MCF 10A (cell line): ENCODE data around the gene FCRL1. TPM values are rescaled to one million over a fixed set of nuclear protein-coding genes. Genes with fewer than 3 reads are reported as not detected.

Experiments
- BruUV-seq: library from RNA; stranded (reverse); fragments of 400-500 nt; replicated peaks from 2 replicates; lab custom pipeline; 2021; lab: Mats Ljungman, UMichigan
- CTCF ChIA-PET: fragments of 300-600 bp; sonication (Branson Sonifier 250); formaldehyde crosslinking; extraction: SDS; loops from one replicate; lab custom pipeline; 2021; ENCODE audit warnings: antibody characterized with exemption, inconsistent platforms; lab: Yijun Ruan, JAX
- POLR2A ChIA-PET: fragments of 300-600, 350-650 bp; sonication (Branson Sonifier 250); formaldehyde crosslinking; extraction: SDS; loops from one replicate; lab custom pipeline; 2020; ENCODE audit warnings: antibody characterized with exemption, inconsistent platforms; lab: Yijun Ruan, JAX
- DNase-seq: peaks from one replicate; pipeline ENCODE4 v3.0.0-alpha.2; 2018; ENCODE audit not compliant: unreplicated experiment
- H3K27ac Mint-ChIP-seq: one replicate; pipeline ENCODE4 v1.8.0; 2022; ENCODE audit warnings: mild to moderate bottlenecking, low read depth, mixed read lengths; ENCODE audit not compliant: unreplicated experiment
- H3K27me3 Mint-ChIP-seq: one replicate; pipeline ENCODE4 v1.8.0; 2022; ENCODE audit warnings: mixed read lengths; ENCODE audit not compliant: insufficient read depth, unreplicated experiment
- H3K36me3 Mint-ChIP-seq: one replicate; pipeline ENCODE4 v1.8.0; 2022; ENCODE audit warnings: mild to moderate bottlenecking, moderate library complexity, mixed read lengths; ENCODE audit not compliant: insufficient read depth, unreplicated experiment
- H3K4me1 Mint-ChIP-seq: one replicate; pipeline ENCODE4 v1.8.0; 2022; ENCODE audit warnings: mixed read lengths; ENCODE audit not compliant: insufficient read depth, unreplicated experiment
- H3K4me3 Mint-ChIP-seq: one replicate; pipeline ENCODE4 v1.8.0; 2022; ENCODE audit warnings: mild to moderate bottlenecking, moderate library complexity, mixed read lengths; ENCODE audit not compliant: unreplicated experiment
- H3K9me3 Mint-ChIP-seq: one replicate; pipeline ENCODE4 v1.8.0; 2022; ENCODE audit warnings: mixed read lengths; ENCODE audit not compliant: unreplicated experiment
- CTCF ChIP-seq: fragments of 200-600 bp; IDR thresholded peaks from one replicate; pipeline ENCODE4 v1.8.0; 2022; ENCODE audit warnings: antibody characterized with exemption, mild to moderate bottlenecking; ENCODE audit not compliant: unreplicated experiment
- intact Hi-C: fragments of 100-400 bp; cut with micrococcal nuclease; formaldehyde crosslinking; loops from 2 replicates; pipeline ENCODE4 v1.14.1; 2022
- total RNA-seq: library from RNA; stranded (reverse); gene quantifications from 2 replicates; pipeline ENCODE4 v1.2.3, GENCODE V29; 2022

FCRL1 gene
- total RNA-seq, 1 experiment from 2014 or later: not detected

GRCh38 chr1:157748262-157748817 is 71.6 kb downstream of the FCRL1 start:
- intact Hi-C loops: no loop called here
- no peak for TF ChIP-seq CTCF
- H3K27me3 Mint-ChIP-seq: peaks cover 21% of the 10 kb centered on the region
- no peak overlapping the region for H3K27ac Mint-ChIP-seq
- ChIA-PET CTCF (interaction anchor here (1.0 kb wide), 1 partner anchor 199 kb away, joined by 3 read pairs; no protein-coding TSS in a partner anchor), POLR2A (no interaction called here)
- H3K4me3 Mint-ChIP-seq: no peak overlapping the region
- no peaks in the 10 kb centered on the region for H3K9me3 Mint-ChIP-seq
- no peak for DNase-seq
- H3K4me1 Mint-ChIP-seq: no peaks in the 10 kb centered on the region
- BruUV-seq: no TSS peak
- no peaks in the 10 kb centered on the region for H3K36me3 Mint-ChIP-seq

Other genes with a start within 250 kb of the FCRL1 start
- not detected in 2 replicates for gene FCRL4, start 222.0 kb downstream of the FCRL1 start, total RNA-seq
- gene FCRL3, start 119.4 kb downstream of the FCRL1 start, total RNA-seq: not detected in 2 replicates
- gene FCRL2, start 43.0 kb downstream of the FCRL1 start, total RNA-seq: not detected in 2 replicates
- not detected in 2 replicates for gene CD5L, start 21.7 kb upstream of the FCRL1 start, total RNA-seq
- 73.6 and 101 TPM in 2 replicates for gene KIRREL1, start 173.5 kb upstream of the FCRL1 start, total RNA-seq